Tibial nerve (tissue), 3 donors: ENCODE data around the gene SPOCK1.

Experiments used
- POLR2A ChIP-seq, 2 donors: fragments of 450-650 bp; IDR thresholded peaks; one replicate each; pipeline ENCODE4 v1.6.1; 2017; ENCODE audit warnings: antibody characterized with exemption in 2 of 2, mild to moderate bottlenecking in 2 of 2, moderate library complexity in 2 of 2
- TF ChIP-seq, protein P1 (sequence below), 5 experiments: fragments of 200-600 bp in 3 of 5; fragments of 450-650 bp in 2 of 5; sonication (generic) in 3 of 5; IDR thresholded peaks; one replicate each; pipeline ENCODE4 v1.5.1; 2016 to 2019; ENCODE audit warnings: antibody characterized with exemption in 5 of 5, mild to moderate bottlenecking in 3 of 5, moderate library complexity in 2 of 5

- TF ChIP-seq, protein P1, sequence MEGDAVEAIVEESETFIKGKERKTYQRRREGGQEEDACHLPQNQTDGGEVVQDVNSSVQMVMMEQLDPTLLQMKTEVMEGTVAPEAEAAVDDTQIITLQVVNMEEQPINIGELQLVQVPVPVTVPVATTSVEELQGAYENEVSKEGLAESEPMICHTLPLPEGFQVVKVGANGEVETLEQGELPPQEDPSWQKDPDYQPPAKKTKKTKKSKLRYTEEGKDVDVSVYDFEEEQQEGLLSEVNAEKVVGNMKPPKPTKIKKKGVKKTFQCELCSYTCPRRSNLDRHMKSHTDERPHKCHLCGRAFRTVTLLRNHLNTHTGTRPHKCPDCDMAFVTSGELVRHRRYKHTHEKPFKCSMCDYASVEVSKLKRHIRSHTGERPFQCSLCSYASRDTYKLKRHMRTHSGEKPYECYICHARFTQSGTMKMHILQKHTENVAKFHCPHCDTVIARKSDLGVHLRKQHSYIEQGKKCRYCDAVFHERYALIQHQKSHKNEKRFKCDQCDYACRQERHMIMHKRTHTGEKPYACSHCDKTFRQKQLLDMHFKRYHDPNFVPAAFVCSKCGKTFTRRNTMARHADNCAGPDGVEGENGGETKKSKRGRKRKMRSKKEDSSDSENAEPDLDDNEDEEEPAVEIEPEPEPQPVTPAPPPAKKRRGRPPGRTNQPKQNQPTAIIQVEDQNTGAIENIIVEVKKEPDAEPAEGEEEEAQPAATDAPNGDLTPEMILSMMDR (IDR thresholded peaks at IDR 0.05): no peak
- TF ChIP-seq POLR2A (IDR thresholded peaks at IDR 0.05): no peak
Measured at GRCh38 chr5:137122075-137122474, 377.1 kb downstream of the SPOCK1 start.
